SJCRH30 (cell line): Measurements from ENCODE around the gene ERGIC1. TPM values are rescaled to one million over a fixed set of nuclear protein-coding genes. Genes with fewer than 3 reads are reported as not detected.
A peak's percentile ranks its signal among the peaks of the same experiment; 100 is the strongest.
"Not testable (repeated sequence)": the region's sequence is repeated elsewhere in the genome, so short reads cannot be mapped to it uniquely, and the experiment has no call there.

Experiments
- DNase-seq, 2 experiments: peaks; one replicate each; pipeline ENCODE4 v3.0.0-alpha.2; 2015 to 2020
- H3K27ac ChIP-seq: fragments of 250-450 bp; sonication (Bioruptor Pico); 2 replicates; pipeline ENCODE4 v1.5.1; 2020; ENCODE audit warnings: mild to moderate bottlenecking, moderate library complexity
- H3K27me3 ChIP-seq: fragments of 250-450 bp; sonication (Bioruptor Pico); 2 replicates; pipeline ENCODE4 v1.5.1; 2020; ENCODE audit warnings: mild to moderate bottlenecking, moderate library complexity
- H3K36me3 ChIP-seq: fragments of 250-450 bp; sonication (Bioruptor Pico); 2 replicates; pipeline ENCODE4 v1.5.1; 2020; ENCODE audit warnings: mild to moderate bottlenecking, moderate library complexity
- H3K4me1 ChIP-seq: fragments of 250-450 bp; sonication (Bioruptor Pico); 2 replicates; pipeline ENCODE4 v1.5.1; 2020; ENCODE audit warnings: mild to moderate bottlenecking, moderate library complexity
- H3K4me3 ChIP-seq: fragments of 250-450 bp; sonication (Bioruptor Pico); 2 replicates; pipeline ENCODE4 v1.5.1; 2020; ENCODE audit warnings: mild to moderate bottlenecking, moderate library complexity
- H3K9me3 ChIP-seq: fragments of 250-450 bp; sonication (Bioruptor Pico); replicated peaks from 2 replicates; pipeline ENCODE4 v1.5.1; 2020; ENCODE audit warnings: mild to moderate bottlenecking, moderate library complexity
- total RNA-seq: library from RNA; depleted of rRNA; stranded (reverse); fragments of >200 nt; shearing (Covaris generic); gene quantifications from 2 replicates; pipeline ENCODE4 v1.2.3, GENCODE V29; 2014; rRNA removed

ERGIC1 gene, protein sequence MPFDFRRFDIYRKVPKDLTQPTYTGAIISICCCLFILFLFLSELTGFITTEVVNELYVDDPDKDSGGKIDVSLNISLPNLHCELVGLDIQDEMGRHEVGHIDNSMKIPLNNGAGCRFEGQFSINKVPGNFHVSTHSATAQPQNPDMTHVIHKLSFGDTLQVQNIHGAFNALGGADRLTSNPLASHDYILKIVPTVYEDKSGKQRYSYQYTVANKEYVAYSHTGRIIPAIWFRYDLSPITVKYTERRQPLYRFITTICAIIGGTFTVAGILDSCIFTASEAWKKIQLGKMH
- 77.4 and 83.4 TPM in 2 replicates for total RNA-seq

DNA sequence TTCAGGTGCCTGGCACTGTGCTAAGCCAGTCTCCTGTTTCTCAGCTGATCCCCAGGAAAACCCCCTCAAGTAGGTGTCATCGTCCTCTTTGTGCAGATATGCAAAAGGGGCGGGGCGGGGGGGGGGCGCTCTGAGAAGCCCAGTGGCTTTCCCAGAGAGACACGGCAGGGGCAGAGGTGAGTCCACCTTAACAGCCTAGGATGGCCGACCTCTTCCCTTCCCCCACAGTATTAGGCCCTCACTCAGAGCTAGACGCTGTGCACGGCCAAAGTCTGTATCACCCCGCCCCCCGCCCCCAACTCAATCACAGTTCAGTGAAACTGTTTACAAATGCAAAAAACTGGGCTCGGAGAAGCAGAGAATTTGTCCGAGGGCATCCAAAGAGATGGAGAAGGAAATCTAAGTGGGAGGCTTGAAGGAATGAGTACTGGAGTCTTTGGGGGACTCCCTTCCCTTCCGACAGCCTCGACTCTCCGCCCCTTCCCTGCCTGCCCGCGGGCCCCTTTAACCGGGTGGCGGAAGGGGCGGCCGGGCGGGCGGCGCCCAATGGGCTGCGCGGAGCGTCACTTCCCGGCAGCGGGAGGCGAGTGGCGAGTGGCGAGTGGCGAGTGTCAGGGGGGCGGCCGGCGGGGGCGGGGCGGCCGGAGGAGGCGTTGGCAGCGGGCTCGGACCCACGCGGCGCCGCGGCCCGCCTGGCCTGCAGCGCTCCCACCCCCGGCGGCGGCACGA, at the start of gene ERGIC1:
Gene ERGIC1 (plus strand): TSS at position 566 of the 729 bp plus-strand sequence. CDS start 163 bp downstream, at position 729.
- H3K4me1 ChIP-seq, result peaks cover 22% of the 10 kb centered on the region
- peak; percentile 82 to 84 for DNase-seq
- peak within 1 kb of the TSS; percentile 54 for H3K27ac ChIP-seq
- H3K36me3 ChIP-seq, result no peaks in the 10 kb centered on the region
- H3K9me3 ChIP-seq, result no peaks in the 10 kb centered on the region
- H3K4me3 ChIP-seq, result peak within 1 kb of the TSS; percentile 75
- H3K27me3 ChIP-seq, result no peaks in the 10 kb centered on the region

- H3K27ac ChIP-seq, result no peak overlapping the region
- no peaks in the 10 kb centered on the region for H3K27me3 ChIP-seq
- H3K36me3 ChIP-seq, result no peaks in the 10 kb centered on the region
- no peaks in the 10 kb centered on the region for H3K9me3 ChIP-seq
- DNase-seq, result no peak
- peaks cover 32% of the 10 kb centered on the region for H3K4me1 ChIP-seq
- H3K4me3 ChIP-seq, result no peak overlapping the region
These were observed 48.5 kb upstream of the ERGIC1 start for GRCh38 chr5:172785429-172786088.

DNA sequence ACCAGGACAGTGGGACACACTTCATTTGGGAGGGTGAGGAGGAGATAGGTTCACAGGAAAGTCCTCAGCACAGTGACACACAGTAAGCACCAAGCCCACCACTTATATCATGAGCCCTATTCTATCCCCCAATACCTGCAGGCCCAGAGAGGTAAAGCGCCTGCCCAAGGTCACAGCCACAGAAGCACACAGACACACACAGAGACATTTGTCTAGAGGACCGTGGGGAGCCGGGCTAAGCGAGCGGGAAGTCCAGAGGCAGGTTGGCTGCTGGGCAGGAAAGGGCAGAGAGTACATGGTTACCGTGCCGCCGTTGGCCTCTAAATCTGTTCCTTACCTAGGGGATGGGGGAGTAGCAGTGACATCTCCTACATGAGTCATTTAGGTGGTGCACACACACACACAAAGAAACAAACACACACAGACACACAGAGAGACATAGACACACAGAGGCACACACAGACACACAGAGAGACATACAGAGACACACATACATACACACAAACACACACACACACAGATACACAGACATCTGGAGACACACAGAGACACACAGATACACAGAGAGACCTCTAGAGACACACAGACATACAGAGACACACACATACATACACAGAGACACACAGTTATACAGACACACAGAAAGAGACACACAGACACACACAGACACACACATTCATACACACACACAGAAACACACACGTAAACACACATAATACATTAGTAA, 47.2 kb upstream of the ERGIC1 start:
- Histone ChIP-seq H3K4me3 (no peak overlapping the region), H3K27me3 (no peaks in the 10 kb centered on the region), H3K27ac (no peak overlapping the region), H3K9me3 (no peaks in the 10 kb centered on the region), H3K36me3 (no peaks in the 10 kb centered on the region), H3K4me1 (peaks cover 26% of the 10 kb centered on the region)
- DNase-seq, result no peak

GRCh38 chr5:172787538-172787937, 46.5 kb upstream of the ERGIC1 start:
- H3K4me1 ChIP-seq, result peaks cover 26% of the 10 kb centered on the region
- H3K27me3 ChIP-seq, H3K9me3 ChIP-seq, H3K27ac ChIP-seq, H3K36me3 ChIP-seq, DNase-seq, H3K4me3 ChIP-seq: not testable (repeated sequence)

- H3K36me3 ChIP-seq, result no peaks in the 10 kb centered on the region
- H3K27ac ChIP-seq, result no peak overlapping the region
- no peaks in the 10 kb centered on the region for H3K9me3 ChIP-seq
- H3K4me3 ChIP-seq, result no peak overlapping the region
- peak; percentile 23 to 44 for DNase-seq
- H3K4me1 ChIP-seq, result peaks cover 33% of the 10 kb centered on the region
- no peaks in the 10 kb centered on the region for H3K27me3 ChIP-seq
These were observed 45.0 kb upstream of the ERGIC1 start for GRCh38 chr5:172788771-172789686.

GRCh38 chr5:172789687-172790495, 44.2 kb upstream of the ERGIC1 start:
- DNase-seq, result peak in 1 of 2 experiments; percentile 28

DNA sequence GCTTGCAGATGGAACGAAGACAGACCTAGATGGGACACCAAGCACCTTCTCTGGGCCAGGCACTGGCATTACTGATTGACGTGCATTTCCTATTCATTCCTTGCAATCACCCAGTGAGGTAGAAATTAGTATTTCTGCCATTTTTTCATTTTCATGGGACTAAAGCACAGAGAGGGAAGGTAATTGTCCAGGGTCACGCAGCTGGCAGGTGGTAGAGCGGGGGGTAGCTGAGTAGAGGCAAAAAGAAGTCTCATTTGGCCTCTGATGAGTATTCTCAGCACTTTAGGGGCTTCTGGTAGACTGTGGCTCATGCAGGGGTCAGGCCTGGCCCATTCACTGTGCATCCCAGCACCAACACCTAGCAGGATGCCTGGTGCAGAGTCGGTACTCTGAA, 43.6 kb upstream of the ERGIC1 start:
- Histone ChIP-seq H3K4me1 (peaks cover 35% of the 10 kb centered on the region), H3K27ac (no peak overlapping the region), H3K36me3 (no peaks in the 10 kb centered on the region), H3K9me3 (no peaks in the 10 kb centered on the region), H3K4me3 (no peak overlapping the region), H3K27me3 (no peaks in the 10 kb centered on the region)
- DNase-seq, result no peak

More at GRCh38 chr5:172789687-172790495, 44.2 kb upstream of the ERGIC1 start:
- Histone ChIP-seq H3K36me3 (no peaks in the 10 kb centered on the region), H3K27me3 (no peaks in the 10 kb centered on the region), H3K4me1 (peaks cover 33% of the 10 kb centered on the region), H3K27ac (no peak overlapping the region), H3K4me3 (no peak overlapping the region), H3K9me3 (no peaks in the 10 kb centered on the region)

- DNase-seq, result no peak
- H3K4me1 ChIP-seq, result peaks cover 35% of the 10 kb centered on the region
- no peak overlapping the region for H3K27ac ChIP-seq
- no peaks in the 10 kb centered on the region for H3K27me3 ChIP-seq
- no peak overlapping the region for H3K4me3 ChIP-seq
- H3K9me3 ChIP-seq, result no peaks in the 10 kb centered on the region
- H3K36me3 ChIP-seq, result no peaks in the 10 kb centered on the region
These were observed 42.8 kb upstream of the ERGIC1 start for GRCh38 chr5:172791286-172791685.

DNA sequence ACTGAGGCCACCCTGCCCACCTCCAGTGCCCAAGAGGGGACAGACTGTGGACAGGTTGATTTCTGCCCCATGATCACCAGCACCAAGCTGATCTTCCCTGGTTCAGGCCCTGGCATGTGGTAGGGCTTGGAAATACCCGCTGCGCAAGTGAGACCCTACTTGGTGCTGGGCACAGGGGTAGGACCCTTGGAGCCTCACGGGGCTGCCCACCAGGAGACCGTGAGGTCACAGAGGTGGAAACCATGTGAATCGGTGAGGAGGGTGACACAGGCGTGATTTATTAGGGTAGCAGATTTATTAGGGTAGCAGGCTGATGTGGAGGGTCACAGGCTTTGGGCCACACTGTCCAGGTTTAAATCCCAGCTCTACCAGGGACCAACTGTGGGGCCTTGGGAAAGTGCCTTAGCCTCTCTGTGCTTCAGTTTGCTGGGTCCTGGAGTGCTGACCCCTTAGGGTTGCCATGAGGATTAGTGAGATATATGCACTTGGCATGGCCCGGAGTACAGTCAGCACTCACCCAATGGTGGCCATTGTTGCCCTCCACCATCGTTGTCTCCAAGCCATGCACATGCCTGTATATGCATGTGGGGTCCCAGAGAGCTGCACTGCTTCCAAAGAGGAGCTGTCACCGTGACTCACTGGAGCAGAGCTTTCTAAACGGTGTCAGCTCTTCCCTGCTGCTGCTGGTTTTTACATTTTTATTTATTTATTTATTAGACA, 42.2 kb upstream of the ERGIC1 start:
- Histone ChIP-seq H3K27me3 (no peaks in the 10 kb centered on the region), H3K36me3 (no peaks in the 10 kb centered on the region), H3K4me1 (peaks cover 35% of the 10 kb centered on the region), H3K9me3 (no peaks in the 10 kb centered on the region), H3K4me3 (no peak overlapping the region), H3K27ac (no peak overlapping the region)
- no peak for DNase-seq

DNA sequence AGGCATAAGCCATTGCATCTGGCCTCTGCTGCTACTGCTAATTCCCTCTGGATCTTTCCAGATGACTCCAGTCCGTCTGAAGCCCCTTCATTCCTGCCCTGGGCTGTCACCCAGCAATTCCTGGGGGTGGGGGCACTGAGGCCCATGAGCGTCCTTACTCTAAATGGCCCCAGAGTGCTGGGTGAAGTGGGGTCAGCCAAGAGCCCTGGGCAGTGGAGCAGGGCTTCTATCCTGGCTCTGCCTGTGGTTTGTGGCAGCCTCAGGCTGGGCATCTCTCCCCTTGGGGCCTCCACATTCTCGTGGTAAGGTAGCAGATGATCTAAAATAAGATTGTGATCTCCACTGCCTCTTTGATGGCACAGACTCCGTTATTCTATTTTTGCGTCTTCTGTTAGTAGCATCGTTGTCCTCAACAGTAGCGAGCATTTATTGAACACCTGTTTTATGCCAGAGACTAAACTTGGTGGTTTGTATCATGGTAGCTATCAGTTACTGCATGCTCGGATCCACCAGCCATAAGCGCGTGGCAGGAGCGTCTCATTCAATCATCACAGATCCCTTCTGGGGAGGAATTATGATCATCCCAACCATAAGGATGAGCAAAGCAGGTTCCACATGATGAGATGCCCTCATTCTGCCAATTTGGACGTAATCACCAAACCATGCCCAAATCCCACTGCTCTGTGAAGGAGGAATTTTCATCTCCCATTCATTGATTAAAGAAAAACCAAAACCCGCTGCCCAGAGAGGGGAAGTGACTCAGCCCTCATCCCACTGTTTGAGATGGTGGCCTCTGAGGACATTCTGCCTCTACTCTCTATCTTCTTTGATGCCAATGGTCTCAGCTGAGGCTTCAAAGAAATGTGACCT, 41.1 kb upstream of the ERGIC1 start:
- H3K4me1 ChIP-seq, result peaks cover 35% of the 10 kb centered on the region
- no peak overlapping the region for H3K4me3 ChIP-seq
- peak; percentile 54 to 70 for DNase-seq
- H3K27me3 ChIP-seq, result no peaks in the 10 kb centered on the region
- H3K9me3 ChIP-seq, result no peaks in the 10 kb centered on the region
- no peaks in the 10 kb centered on the region for H3K36me3 ChIP-seq
- H3K27ac ChIP-seq, result no peak overlapping the region; the same call in 1 of the 2 replicates

DNA sequence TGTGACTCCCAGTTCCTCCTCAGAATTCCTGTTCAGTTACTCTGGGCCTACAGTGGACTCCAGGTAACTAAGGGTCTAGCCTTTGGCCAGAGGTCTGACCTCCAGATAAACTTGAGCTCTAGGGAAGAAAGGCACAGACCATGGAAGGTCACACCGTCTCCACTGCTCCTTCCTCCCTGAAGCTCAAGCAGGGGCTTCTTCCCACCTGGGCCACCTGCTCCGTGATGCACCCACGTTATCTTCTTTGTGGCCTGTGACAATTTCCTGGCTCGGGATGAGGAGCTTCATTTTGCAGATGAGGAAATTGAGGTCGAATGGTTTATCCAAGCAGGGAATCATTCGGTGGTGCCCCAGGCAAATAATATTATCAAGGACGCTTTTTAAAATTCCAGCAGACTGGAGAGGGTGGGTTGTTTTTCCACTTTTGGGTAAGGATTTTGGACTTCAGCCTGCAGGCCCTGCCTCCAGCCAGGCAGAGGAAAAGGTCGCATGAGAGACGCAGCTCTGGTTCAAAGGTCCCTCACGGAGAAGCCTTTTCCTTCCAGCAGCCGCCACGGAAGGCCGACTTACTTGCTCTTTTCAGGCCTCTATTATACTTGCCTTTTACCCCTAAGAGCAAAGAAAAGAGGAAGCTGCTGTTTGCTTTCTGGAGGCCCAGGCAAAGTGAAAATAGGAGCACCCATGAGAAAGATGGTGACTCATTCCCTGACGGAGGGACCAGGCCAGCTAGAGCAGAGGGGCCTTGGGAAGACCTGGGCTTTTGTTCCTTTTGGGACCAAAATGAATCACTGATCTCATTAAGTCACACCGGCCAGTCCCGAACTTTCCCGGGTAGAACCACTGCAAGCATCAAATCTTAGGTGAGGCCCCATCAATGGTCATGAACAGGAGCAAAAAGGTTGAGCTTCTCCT, 40.2 kb upstream of the ERGIC1 start:
- Histone ChIP-seq H3K27me3 (no peaks in the 10 kb centered on the region), H3K4me1 (peaks cover 33% of the 10 kb centered on the region), H3K9me3 (no peaks in the 10 kb centered on the region), H3K27ac (no peak overlapping the region), H3K4me3 (no peak overlapping the region), H3K36me3 (no peaks in the 10 kb centered on the region)
- DNase-seq, result no peak
